Lower leg skin (tissue), 3 donors: ENCODE measurements around the gene OR5AK2.

Source experiments
- CTCF ChIP-seq, 3 donors: fragments of 450-650 bp; IDR thresholded peaks; one replicate each; pipeline ENCODE4 v1.5.1; 2016; ENCODE audit warnings: antibody characterized with exemption in 3 of 3, mild to moderate bottlenecking in 3 of 3, moderate library complexity in 2 of 3
- POLR2A ChIP-seq, 2 donors: fragments of 450-650 bp; IDR thresholded peaks; one replicate each; pipeline ENCODE4 v1.6.1; 2016 to 2017; ENCODE audit warnings: antibody characterized with exemption in 2 of 2, mild to moderate bottlenecking in 1 of 2, moderate library complexity in 1 of 2

GRCh38 chr11:56961609-56962008 lies 27.1 kb upstream of the OR5AK2 start:
- TF ChIP-seq POLR2A (IDR thresholded peaks at IDR 0.05) (no peak), CTCF (IDR thresholded peaks at IDR 0.05) (no peak)
